ENCODE data around the gene LRRN4CL.
"Not testable (repeated sequence)": the region's sequence is repeated elsewhere in the genome, so short reads cannot be mapped to it uniquely, and the experiment has no call there.

DNA sequence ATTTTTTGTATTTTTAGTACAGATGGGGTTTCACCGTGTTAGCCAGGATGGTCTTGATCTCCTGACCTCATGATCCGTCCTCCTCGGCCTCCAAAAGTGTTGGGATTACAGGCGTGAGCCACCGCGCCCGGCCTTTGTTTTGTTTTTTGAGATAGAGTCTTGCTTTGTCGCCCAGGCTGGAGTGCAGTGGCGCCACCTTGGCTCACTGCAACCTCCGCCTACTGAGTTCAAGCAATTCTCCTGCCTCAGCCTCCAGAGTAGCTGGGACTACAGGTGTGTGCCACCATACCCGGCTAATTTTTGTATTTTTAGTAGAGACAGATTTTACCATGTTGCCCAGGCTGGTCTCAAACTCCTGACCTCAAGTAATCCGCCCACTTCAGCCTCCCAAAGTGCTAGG lies 39.0 kb downstream of the LRRN4CL start:
- not testable (repeated sequence) for TF ChIP-seq CTCF, POLR2A (IDR thresholded peaks at IDR 0.05)

Data from body of pancreas (tissue), 4 donors.